OCI-LY1 (cell line): ENCODE results near the gene TMEM132A.

Experiments
- CTCF ChIP-seq: fragments of 200-600 bp; sonication (generic), shearing (Covaris generic); IDR thresholded peaks from 2 replicates; pipeline ENCODE4 v1.5.1; 2017; ENCODE audit warnings: mild to moderate bottlenecking, antibody characterized with exemption, low read length, moderate library complexity, mixed read lengths
- EZH2 ChIP-seq: fragments of 200-600 bp; sonication (generic), shearing (Covaris generic); IDR thresholded peaks from 2 replicates; pipeline ENCODE4 v1.8.0; 2017; ENCODE audit warnings: borderline replicate concordance, mixed run types, mild to moderate bottlenecking, antibody characterized with exemption, low read length, moderate library complexity, mixed read lengths

- TF ChIP-seq CTCF (no peak), EZH2 (no peak)
Observed at GRCh38 chr11:60919320-60919719, 4.9 kb upstream of the TMEM132A start.
